NCI-H2107 (cell line): Measurements from ENCODE around the gene PIEZO1.
"Not testable (repeated sequence)": the region's sequence is repeated elsewhere in the genome, so short reads cannot be mapped to it uniquely, and the experiment has no call there.

Source experiments
- DNase-seq: peaks from one replicate; lab custom pipeline; 2025; lab: John Stamatoyannopoulos, UW

Gene PIEZO1

DNA sequence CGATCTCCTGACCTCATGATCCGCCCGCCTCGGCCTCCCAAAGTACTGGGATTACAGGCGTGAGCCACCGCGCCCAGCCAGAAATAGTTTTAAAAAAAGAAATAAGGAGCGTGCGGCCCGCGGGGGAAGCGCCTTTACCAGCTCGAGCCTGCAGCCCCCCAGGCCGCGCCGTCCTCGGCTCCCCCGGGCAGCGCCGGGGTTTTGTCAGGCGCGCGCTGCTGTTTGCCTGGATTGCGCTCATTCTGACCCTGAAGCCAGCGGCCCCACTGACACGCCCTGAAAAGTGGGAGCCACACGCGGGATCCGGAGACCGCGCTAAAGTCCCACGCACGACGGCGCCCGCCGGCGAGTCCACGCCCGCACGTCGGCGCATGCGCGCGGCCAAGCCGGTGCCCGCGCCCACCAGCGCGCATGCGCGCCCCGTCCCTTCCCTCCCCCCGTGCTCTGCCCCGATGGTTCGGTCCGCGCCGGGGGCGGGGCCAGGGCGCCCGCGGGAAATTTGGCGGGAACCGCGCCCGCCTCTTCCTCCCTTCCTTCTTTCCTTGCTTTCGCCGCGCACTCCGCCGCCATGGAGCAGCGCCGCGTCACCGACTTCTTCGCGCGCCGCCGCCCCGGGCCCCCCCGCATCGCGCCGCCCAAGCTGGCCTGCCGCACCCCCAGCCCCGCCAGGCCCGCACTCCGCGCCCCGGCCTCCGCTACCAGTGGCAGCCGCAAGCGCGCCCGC is 18.4 kb upstream of the PIEZO1 start, which contains the start of gene CDT1:
TSS of gene CDT1 (plus strand) at position 526 of the 724 bp plus-strand sequence. CDS start at position 569, 43 bp downstream.
- peak; percentile 73 for DNase-seq

- DNase-seq: no peak
Observed at GRCh38 chr16:88800277-88800592, 15.2 kb upstream of the PIEZO1 start.

DNA sequence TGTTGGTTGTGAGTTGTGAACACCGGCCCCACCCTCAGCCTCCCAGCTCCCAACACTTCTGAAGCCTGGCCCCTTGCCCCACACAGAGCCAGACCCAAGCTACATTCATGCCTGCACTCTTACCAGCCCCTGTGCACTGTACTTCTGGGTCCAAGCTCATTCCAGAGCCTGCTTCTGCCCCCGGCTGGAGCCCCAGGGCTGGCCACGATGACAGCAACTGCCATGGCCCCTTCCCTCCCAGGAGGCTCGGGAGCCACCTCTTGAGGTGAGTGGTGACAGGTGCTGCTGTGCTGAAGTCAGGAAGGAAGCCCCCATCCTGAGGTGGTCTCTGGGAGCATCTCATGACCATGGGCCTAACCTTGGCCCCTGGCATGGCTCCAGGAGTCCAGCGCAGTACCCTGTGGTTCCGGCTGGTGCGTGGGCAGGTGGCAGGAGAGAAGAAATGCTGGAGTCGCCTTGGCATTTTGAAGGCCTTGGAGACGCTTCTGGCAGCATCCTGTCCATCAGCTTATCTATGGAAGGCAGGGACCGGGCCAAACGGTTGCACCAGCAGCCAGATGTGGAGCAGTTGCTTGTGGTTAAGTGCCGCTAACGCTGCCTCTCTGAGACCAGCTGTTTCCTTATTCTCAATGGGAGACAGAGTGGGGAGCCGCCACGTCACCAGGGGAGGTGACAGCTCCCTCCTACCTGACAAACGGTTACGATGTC is 14.7 kb upstream of the PIEZO1 start:
- no peak for DNase-seq

GRCh38 chr16:88798772-88799455 is 13.9 kb upstream of the PIEZO1 start:
- no peak for DNase-seq

GRCh38 chr16:88798073-88798472 is 13.1 kb upstream of the PIEZO1 start:
- no peak for DNase-seq

DNA sequence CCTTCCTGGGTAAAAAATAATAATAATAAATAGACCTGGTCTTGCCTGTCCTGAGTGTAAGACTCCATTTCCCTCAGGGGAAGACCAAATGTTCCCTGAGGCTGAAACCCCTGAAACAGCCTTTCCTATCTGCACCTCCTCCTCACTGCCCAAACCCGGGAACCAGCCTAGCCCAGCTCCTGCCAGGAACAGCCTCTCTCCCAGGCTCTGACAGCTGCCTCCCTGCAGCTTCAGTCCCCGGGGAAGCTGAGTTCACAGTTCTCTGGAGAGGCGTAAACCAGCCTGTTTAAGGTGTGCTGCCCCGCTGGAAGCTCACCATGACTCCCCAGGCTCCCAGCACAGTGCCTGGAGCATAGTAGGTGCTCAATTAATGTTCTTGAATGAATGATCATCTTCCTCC is 11.3 kb upstream of the PIEZO1 start:
- DNase-seq: no peak

GRCh38 chr16:88793251-88793954 is 8.4 kb upstream of the PIEZO1 start:
- no peak for DNase-seq

DNA sequence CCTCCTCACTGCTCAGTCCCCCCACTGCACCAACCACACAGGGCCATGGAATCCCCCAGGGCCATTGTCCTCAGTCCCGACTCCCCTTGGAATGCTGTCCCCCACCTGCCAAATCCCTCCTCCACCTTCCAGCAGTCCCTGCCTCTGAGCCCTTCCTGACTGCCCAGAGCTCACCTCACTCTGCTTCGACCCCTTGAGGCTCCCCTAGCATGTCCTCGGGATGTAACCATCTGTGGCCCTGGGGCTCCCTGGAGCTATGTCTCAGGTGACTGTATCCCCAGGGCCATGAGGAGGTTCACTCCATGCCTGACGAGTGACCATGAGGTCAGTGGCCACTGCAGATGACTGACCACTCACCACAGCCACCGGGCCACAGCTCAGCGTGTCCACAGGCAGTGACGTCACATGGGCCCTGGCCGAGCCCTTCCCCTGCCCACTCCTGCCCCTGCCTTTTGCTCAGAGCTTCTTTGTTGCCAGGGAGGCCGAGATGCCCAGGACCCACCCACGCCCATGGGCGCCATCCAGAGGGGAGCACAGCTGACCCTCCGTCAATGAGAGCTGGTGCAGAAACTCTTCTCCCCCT is 7.7 kb upstream of the PIEZO1 start:
- no peak for DNase-seq

DNA sequence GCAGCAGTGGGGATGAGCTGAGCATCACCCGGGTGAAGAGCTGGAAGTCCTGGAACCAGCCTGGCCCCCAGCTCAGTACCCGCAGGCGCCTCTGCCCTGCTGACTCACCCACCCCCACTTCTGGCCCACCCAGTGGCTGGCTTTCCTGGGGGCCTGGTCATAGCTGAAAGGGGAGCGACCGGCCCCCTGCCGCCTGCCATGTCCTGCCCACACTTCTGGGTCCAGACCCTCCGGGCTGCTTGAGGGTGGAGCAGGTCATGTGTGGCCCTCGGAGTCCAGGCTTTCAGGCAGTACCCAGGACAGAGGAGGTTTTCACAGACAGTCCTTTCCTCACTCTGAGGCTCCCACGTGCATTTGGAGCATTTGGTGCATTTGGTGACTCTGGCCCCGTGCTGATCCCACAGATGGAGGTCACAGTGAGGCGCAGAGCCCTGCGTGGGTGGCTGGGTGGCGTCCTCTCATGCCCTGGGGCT is 7.1 kb upstream of the PIEZO1 start:
- no peak for DNase-seq

- DNase-seq: no peak
Observed at GRCh38 chr16:88790312-88791211, 5.5 kb upstream of the PIEZO1 start.

DNA sequence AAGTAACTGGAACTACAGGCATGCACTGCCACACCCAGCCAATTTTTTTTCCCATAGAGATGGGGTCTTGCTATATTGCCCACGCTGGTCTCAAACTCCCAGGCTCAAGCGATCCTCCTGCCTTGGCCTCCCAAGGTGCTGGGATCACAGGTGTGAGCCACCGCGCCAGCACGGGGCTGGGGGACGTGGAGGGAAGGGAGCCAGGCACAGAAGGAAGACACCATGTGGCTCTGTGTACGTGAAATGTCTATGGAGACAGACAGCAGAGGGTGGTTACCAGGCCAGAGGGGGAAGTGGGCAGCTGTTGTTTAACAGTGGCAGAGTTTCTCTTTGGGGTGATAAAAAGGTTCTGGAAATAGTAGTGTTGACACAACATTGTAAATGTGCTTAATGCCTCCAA is 4.6 kb upstream of the PIEZO1 start:
- no peak for DNase-seq

DNA sequence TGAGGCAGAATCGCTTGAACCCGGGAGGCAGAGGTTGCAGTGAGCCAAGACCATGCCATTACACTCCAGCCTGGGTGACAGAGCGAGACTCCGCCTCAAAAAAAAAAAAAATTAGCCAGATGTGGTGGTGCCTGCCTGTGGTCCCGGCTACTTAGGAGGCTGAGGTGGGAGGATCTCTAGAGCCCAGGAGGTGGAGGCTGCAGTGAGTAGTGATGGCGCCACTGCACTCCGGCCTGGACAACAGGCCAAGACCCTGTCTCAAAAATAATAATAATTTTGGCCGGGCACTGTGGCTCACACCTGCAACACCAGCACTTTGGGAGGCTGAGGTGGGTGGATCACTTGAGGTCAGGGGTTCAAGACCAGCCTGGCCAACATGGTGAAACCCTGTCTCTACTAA is 3.7 kb upstream of the PIEZO1 start:
- not testable (repeated sequence) for DNase-seq

DNA sequence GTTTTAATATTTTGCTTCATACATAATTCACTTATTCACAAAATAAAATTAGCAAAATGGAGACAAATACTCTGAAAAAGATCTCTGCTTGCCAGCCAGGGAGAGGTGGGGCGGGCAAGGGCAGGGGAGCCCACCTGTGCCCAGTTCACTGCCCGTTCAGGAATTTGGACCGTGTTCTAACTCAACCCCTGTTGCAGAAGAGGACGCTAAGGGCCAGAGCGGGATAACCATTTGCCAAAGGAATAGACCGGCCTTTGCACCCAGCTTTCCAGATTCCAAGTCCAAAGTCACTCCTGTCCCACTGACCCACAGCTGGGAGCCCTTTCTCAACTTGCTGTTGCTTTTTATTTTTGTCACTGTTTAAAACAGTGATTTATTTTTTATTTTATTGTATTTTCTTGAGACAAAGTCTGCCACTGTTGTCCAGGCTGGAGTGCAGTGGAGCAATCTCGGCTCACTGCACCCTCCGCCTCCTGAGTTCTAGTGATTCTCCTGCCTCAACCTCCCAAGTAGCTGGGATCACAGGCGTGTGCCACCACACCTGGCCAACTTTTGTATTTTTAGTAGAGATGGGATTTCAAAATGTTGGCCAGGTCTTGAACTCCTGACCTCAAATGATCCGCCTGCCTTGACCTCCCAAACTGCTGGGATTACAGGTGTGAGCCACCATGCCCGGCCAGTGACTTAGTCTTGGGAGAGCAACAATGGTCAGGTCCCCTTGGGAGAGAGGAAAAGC is 2.7 kb upstream of the PIEZO1 start:
- no peak for DNase-seq

GRCh38 chr16:88784856-88785105 is 239 bp downstream of the PIEZO1 start:
- no peak for DNase-seq

- DNase-seq: no peak
Observed at GRCh38 chr16:88784074-88784855, 755 bp downstream of the PIEZO1 start.

- no peak for DNase-seq
Observed at GRCh38 chr16:88783391-88784073, 1.5 kb downstream of the PIEZO1 start.

GRCh38 chr16:88782454-88783390 is 2.3 kb downstream of the PIEZO1 start:
- DNase-seq: no peak
